IMR-90 (cell line): ENCODE measurements around the gene EPB41L1. TPM values are rescaled to one million over a fixed set of nuclear protein-coding genes. Genes with fewer than 3 reads are reported as not detected.

Experiments
- ATAC-seq: fragments of 200-7000 bp; cut with Tn5 transposase; 2 replicates; pipeline ENCODE4 v1.9.1; 2020; ENCODE audit warnings: low read depth, mild to moderate bottlenecking, moderate library complexity
- BruUV-seq: library from RNA; stranded (reverse); fragments of 400-500 nt; replicated peaks from 2 replicates; lab custom pipeline; 2021; lab: Mats Ljungman, UMichigan
- CTCF ChIA-PET: fragments of 300-600 bp; formaldehyde crosslinking; extraction: SDS; loops from one replicate; lab custom pipeline; 2021; ENCODE audit warnings: antibody characterized with exemption; lab: Yijun Ruan, JAX
- POLR2A ChIA-PET: fragments of 300-600 bp; sonication (Branson Sonifier 250); formaldehyde crosslinking; loops from one replicate; lab custom pipeline; 2022; ENCODE audit warnings: antibody characterized with exemption; ENCODE audit not compliant: unreplicated experiment; lab: Charles Lee
- DNase-seq: peaks from one replicate; pipeline ENCODE4 v3.0.0; 2013
- H2AFZ ChIP-seq: replicated peaks from 2 replicates; pipeline ENCODE3; 2013; ENCODE audit warnings: low read length, mild to moderate bottlenecking; ENCODE audit not compliant: poor library complexity
- H2AK5ac ChIP-seq: 2 replicates; pipeline ENCODE4 v1.6.1; 2013; ENCODE audit warnings: low read depth, low read length, inconsistent platforms
- H2AK9ac ChIP-seq: replicated peaks from 2 replicates; pipeline ENCODE3; 2013; ENCODE audit warnings: mild to moderate bottlenecking, low read depth, low read length, moderate library complexity; ENCODE audit not compliant: poor library complexity
- H2BK120ac ChIP-seq: 2 replicates; pipeline ENCODE4 v1.6.1; 2013; ENCODE audit warnings: low read depth, low read length, inconsistent platforms
- H2BK15ac ChIP-seq: 3 replicates; pipeline ENCODE4 v1.6.1; 2013; ENCODE audit warnings: low read depth, low read length, inconsistent platforms
- H2BK20ac ChIP-seq: 2 replicates; pipeline ENCODE4 v1.6.1; 2013; ENCODE audit warnings: low read depth, mild to moderate bottlenecking, inconsistent platforms, low read length, moderate library complexity
- H2BK5ac ChIP-seq: 2 replicates; pipeline ENCODE4 v1.6.1; 2013; ENCODE audit warnings: mild to moderate bottlenecking, low read depth, low read length, inconsistent platforms; ENCODE audit not compliant: poor library complexity, severe bottlenecking
- H3K14ac ChIP-seq: replicated peaks from 2 replicates; pipeline ENCODE4 v1.6.1; 2013; ENCODE audit warnings: low read depth, low read length, inconsistent platforms
- H3K18ac ChIP-seq: 2 replicates; pipeline ENCODE4 v1.6.1; 2013; ENCODE audit warnings: low read depth, low read length, control low read depth
- H3K23ac ChIP-seq: 2 replicates; pipeline ENCODE4 v1.6.1; 2013; ENCODE audit warnings: low read depth, low read length, inconsistent platforms
- H3K27ac ChIP-seq: 2 replicates; pipeline ENCODE4 v1.5.1; 2013; ENCODE audit warnings: mild to moderate bottlenecking, control low read depth, low read length; ENCODE audit not compliant: insufficient read depth
- H3K27me3 ChIP-seq: 2 replicates; pipeline ENCODE4 v1.6.1; 2013; ENCODE audit warnings: low read length; ENCODE audit not compliant: control insufficient read depth, insufficient read depth
- H3K36me3 ChIP-seq: 2 replicates; pipeline ENCODE4 v1.6.1; 2013; ENCODE audit warnings: low read length, mixed read lengths; ENCODE audit not compliant: control insufficient read depth, insufficient read depth
- H3K4ac ChIP-seq: 2 replicates; pipeline ENCODE4 v1.6.1; 2013; ENCODE audit warnings: low read depth, low read length, inconsistent platforms
- H3K4me1 ChIP-seq: 2 replicates; pipeline ENCODE4 v1.6.1; 2013; ENCODE audit warnings: low read length, mixed read lengths; ENCODE audit not compliant: control insufficient read depth, insufficient read depth
- H3K4me2 ChIP-seq: 2 replicates; pipeline ENCODE4 v1.6.1; 2013; ENCODE audit warnings: low read depth, mild to moderate bottlenecking, control low read depth, low read length, moderate library complexity
- H3K4me3 ChIP-seq: 2 replicates; pipeline ENCODE4 v1.5.1; 2013; ENCODE audit warnings: low read depth, mild to moderate bottlenecking, control low read depth, low read length, moderate library complexity; ENCODE audit not compliant: insufficient read depth
- H3K56ac ChIP-seq: 2 replicates; pipeline ENCODE4 v1.6.1; 2013; ENCODE audit warnings: low read length, inconsistent platforms; ENCODE audit not compliant: insufficient read depth; ENCODE audit errors: extremely low read depth
- H3K79me1 ChIP-seq, 2 experiments: 2 replicates each; pipeline ENCODE4 v1.6.1; 2013; ENCODE audit warnings: low read length in 2 of 2, inconsistent platforms in 1 of 2, low read depth in 1 of 2
- H3K9ac ChIP-seq: 2 replicates; pipeline ENCODE4 v1.6.1; 2013; ENCODE audit warnings: low read depth, low read length, control low read depth
- H3K9me1 ChIP-seq: 2 replicates; pipeline ENCODE4 v1.6.1; 2013; ENCODE audit warnings: low read length, inconsistent platforms; ENCODE audit not compliant: insufficient read depth
- H3K9me3 ChIP-seq: 2 replicates; pipeline ENCODE4 v1.6.1; 2013; ENCODE audit warnings: low read length; ENCODE audit not compliant: control insufficient read depth, insufficient read depth
- H4K20me1 ChIP-seq: 2 replicates; pipeline ENCODE4 v1.6.1; 2013; ENCODE audit warnings: low read length, inconsistent platforms; ENCODE audit not compliant: insufficient read depth
- H4K5ac ChIP-seq: 2 replicates; pipeline ENCODE4 v1.6.1; 2013; ENCODE audit warnings: mild to moderate bottlenecking, low read depth, low read length, control low read depth
- H4K8ac ChIP-seq, 2 experiments: 2 replicates each; pipeline ENCODE4 v1.6.1; 2013; ENCODE audit warnings: low read depth in 2 of 2, low read length in 2 of 2, control low read depth in 1 of 2, inconsistent platforms in 1 of 2
- H4K91ac ChIP-seq: 2 replicates; pipeline ENCODE4 v1.6.1; 2013; ENCODE audit warnings: low read depth, low read length, inconsistent platforms; ENCODE audit not compliant: insufficient read depth
- BHLHE40 ChIP-seq: fragments of 150-350 bp; IDR thresholded peaks from 2 replicates; pipeline ENCODE4 v1.6.1; 2016; ENCODE audit warnings: mild to moderate bottlenecking, low read depth, low read length
- CHD1 ChIP-seq: IDR thresholded peaks from 2 replicates; pipeline ENCODE4 v1.6.1; 2012; ENCODE audit warnings: low read depth, low read length, improper control_type of control experiment
- CTCF ChIP-seq: conservative IDR thresholded peaks from 2 replicates; pipeline ENCODE4 v1.5.1; 2012; ENCODE audit warnings: mild to moderate bottlenecking, low read depth, low read length, improper control_type of control experiment
- ELK1 ChIP-seq: fragments of 150-350 bp; IDR thresholded peaks from 2 replicates; pipeline ENCODE4 v1.6.1; 2016; ENCODE audit warnings: low read depth, mild to moderate bottlenecking, low read length, moderate library complexity, borderline replicate concordance
- FOS ChIP-seq: fragments of 150-350 bp; IDR thresholded peaks from 2 replicates; pipeline ENCODE4 v1.6.1; 2016; ENCODE audit warnings: low read depth, low read length
- MAZ ChIP-seq: IDR thresholded peaks from 2 replicates; pipeline ENCODE4 v1.6.1; 2012; ENCODE audit warnings: low read depth, mild to moderate bottlenecking, low read length, improper control_type of control experiment, moderate library complexity, borderline replicate concordance
- NFE2L2 ChIP-seq: fragments of 150-350 bp; IDR thresholded peaks from 2 replicates; pipeline ENCODE4 v1.6.1; 2016; ENCODE audit warnings: low read depth, mild to moderate bottlenecking, low read length
- POLR2A ChIP-seq: IDR thresholded peaks from 2 replicates; pipeline ENCODE4 v1.6.1; 2012; ENCODE audit warnings: mild to moderate bottlenecking, low read depth, low read length
- RAD21 ChIP-seq: IDR thresholded peaks from 2 replicates; pipeline ENCODE4 v1.6.1; 2012; ENCODE audit warnings: low read length, improper control_type of control experiment
- RCOR1 ChIP-seq: IDR thresholded peaks from 2 replicates; pipeline ENCODE4 v1.6.1; 2012; ENCODE audit warnings: mild to moderate bottlenecking, low read length, improper control_type of control experiment; ENCODE audit not compliant: insufficient replicate concordance
- RFX5 ChIP-seq: IDR thresholded peaks from 2 replicates; pipeline ENCODE4 v1.8.0; 2012; ENCODE audit warnings: low read depth, mild to moderate bottlenecking, low read length, moderate library complexity
- SMC3 ChIP-seq: fragments of 150-350 bp; IDR thresholded peaks from 2 replicates; pipeline ENCODE4 v1.6.1; 2016; ENCODE audit warnings: low read depth, mild to moderate bottlenecking, antibody characterized with exemption, low read length, moderate library complexity
- USF2 ChIP-seq: fragments of 150-350 bp; IDR thresholded peaks from 2 replicates; pipeline ENCODE4 v1.6.1; 2017; ENCODE audit warnings: mild to moderate bottlenecking, antibody characterized with exemption, low read length, low read depth
- WGBS, 2 experiments: methylation state at CpG; one replicate each; pipeline versions ENCODE4 v1.1.5 to v1.1.7; 2013; ENCODE audit warnings: missing lambda C conversion rate in 2 of 2; ENCODE audit not compliant: insufficient read length in 1 of 2; ENCODE audit errors: extremely low coverage in 2 of 2; 5-methylcytosine and 5-hydroxymethylcytosine counted together
- dilution Hi-C: fragments of 300-500 bp; cut with HindIII; formaldehyde crosslinking; loops from one replicate; pipeline ENCODE4 v1.14.3; 2018; ENCODE audit warnings: low sequenced_read_pairs; ENCODE audit not compliant: unreplicated experiment
- in situ Hi-C: fragments of 300-500 bp; cut with MboI; formaldehyde crosslinking; loops from 3 replicates; pipeline ENCODE4 v1.14.3; 2019; ENCODE audit warnings: low sequenced_read_pairs, inconsistent platforms, mixed read lengths
- intact Hi-C: fragments of 100-400 bp; cut with micrococcal nuclease; formaldehyde crosslinking; loops from 2 replicates; pipeline ENCODE4 v1.10.0; 2022
- polyA plus RNA-seq, 3 experiments: library from polyadenylated mRNA; depleted of rRNA; stranded (reverse); fragments of >200 nt; gene quantifications; 2 replicates each; pipeline ENCODE4 v1.2.3, GENCODE V29; 2012; ENCODE audit warnings: low replicate concordance in 1 of 3
- total RNA-seq: library from RNA; depleted of rRNA; stranded (reverse); fragments of >200 nt; gene quantifications from 2 replicates; pipeline ENCODE4 v1.2.3, GENCODE V29; 2012

The EPB41L1 gene
- total and polyA plus RNA-seq, 2 of the 4 experiments (the other 2 are of a cell fraction): 12.5 to 33.7 TPM

GRCh38 chr20:36208257-36208656 lies 53.7 kb downstream of the EPB41L1 start:
- Histone ChIP-seq H3K36me3 (peaks cover 10% of the 10 kb centered on the region), H3K79me1 (no peaks in the 10 kb centered on the region), H2BK5ac (no peak overlapping the region), H4K8ac (no peak overlapping the region), H3K4me3 (no peak overlapping the region), H2BK120ac (no peak overlapping the region), H2BK20ac (no peak overlapping the region), H3K4me2 (no peak overlapping the region), H3K56ac (no peak overlapping the region), H3K23ac (no peak overlapping the region), H2AK9ac (no peak overlapping the region), H3K18ac (no peak overlapping the region), H3K4ac (no peak overlapping the region), H4K5ac (no peak overlapping the region), H2AFZ (no peak overlapping the region), H2BK15ac (no peak overlapping the region), H3K27ac (no peak overlapping the region), H2AK5ac (no peak overlapping the region), H3K14ac (no peak overlapping the region), H3K4me1 (no peaks in the 10 kb centered on the region), H3K9me1 (no peaks in the 10 kb centered on the region), H3K9me3 (no peaks in the 10 kb centered on the region), H3K9ac (no peak overlapping the region), H4K91ac (no peak overlapping the region), H3K27me3 (no peaks in the 10 kb centered on the region), H4K20me1 (no peaks in the 10 kb centered on the region)
- ATAC-seq (no peak), DNase-seq (no peak)
- POLR2A ChIA-PET: no interaction called here
- dilution Hi-C loops: no loop called here
- intact Hi-C loops: no loop called here
- no TSS peak for BruUV-seq
- 76% methylated on average over 5 of the region's 10 CpGs; no CpG with 5 or more reads in 1 of the 2 experiments for WGBS, 2 experiments
- TF ChIP-seq MAZ (no peak), FOS (no peak), USF2 (no peak), RCOR1 (no peak), NFE2L2 (no peak), CTCF (no peak), CHD1 (no peak), SMC3 (no peak), BHLHE40 (no peak), RAD21 (no peak), ELK1 (no peak), POLR2A (no peak), RFX5 (no peak)
- CTCF ChIA-PET: no interaction called here
- in situ Hi-C loops: loop anchor here (5.0 to 25.0 kb wide), 2 partner anchors 234 to 704 kb away; no protein-coding TSS in a partner anchor
